Stimulated activated naive CD4-positive, alpha-beta T cell treated with Interleukin-2 at 50 U/mL for 16 hours (primary cell): ENCODE measurements around the gene ST3GAL2.
"Not testable (repeated sequence)": the region's sequence is repeated elsewhere in the genome, so short reads cannot be mapped to it uniquely, and the experiment has no call there.

Experiments used
- DNase-seq: peaks from one replicate; lab custom pipeline; 2025; lab: John Stamatoyannopoulos, UW

ST3GAL2 gene

GRCh38 chr16:70386289-70386986 is 52.5 kb downstream of the ST3GAL2 start:
- not testable (repeated sequence) for DNase-seq

GRCh38 chr16:70383421-70383960 is 55.4 kb downstream of the ST3GAL2 start:
- DNase-seq = no peak

DNA sequence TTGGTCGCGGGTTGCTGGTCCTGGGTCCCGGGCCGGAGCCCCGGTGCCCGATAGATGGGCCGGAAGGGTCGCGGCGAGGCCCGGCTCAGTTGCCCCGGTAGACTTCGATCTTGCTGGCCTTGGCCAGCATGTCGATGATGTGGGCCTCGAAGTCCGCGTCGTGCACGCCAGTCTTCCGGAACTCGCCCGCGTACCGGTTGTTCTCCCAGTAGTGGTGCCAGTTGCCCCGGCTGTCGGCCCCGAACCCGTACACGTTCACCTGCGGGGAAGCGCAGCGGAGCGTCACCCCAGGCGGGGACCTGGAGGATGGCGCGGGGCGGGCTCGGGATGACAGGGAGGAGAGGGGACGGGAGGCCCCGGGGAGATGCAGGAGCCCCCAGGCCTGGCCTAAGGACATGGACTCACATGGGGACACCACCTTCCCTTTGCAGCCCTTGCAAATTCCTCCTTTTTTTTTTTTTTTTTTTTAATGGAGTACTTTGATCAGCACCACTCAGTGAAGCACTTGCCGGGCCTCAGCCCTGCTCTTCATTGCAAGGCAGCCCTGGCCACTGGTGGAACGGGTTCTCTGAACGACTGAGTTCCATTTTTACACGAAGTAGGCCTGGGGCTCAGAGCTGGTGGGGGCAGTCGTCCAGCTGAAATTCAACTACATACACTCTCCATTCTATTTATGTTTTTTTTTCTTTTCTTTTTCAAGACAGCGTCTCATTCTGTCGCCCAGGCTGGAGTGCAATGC is 57.1 kb downstream of the ST3GAL2 start:
- DNase-seq = no peak

- DNase-seq = peak; percentile 96
These were observed 57.8 kb downstream of the ST3GAL2 start for GRCh38 chr16:70380919-70381603.

GRCh38 chr16:70380248-70380918 is 58.5 kb downstream of the ST3GAL2 start:
- peak; percentile 84 for DNase-seq

DNA sequence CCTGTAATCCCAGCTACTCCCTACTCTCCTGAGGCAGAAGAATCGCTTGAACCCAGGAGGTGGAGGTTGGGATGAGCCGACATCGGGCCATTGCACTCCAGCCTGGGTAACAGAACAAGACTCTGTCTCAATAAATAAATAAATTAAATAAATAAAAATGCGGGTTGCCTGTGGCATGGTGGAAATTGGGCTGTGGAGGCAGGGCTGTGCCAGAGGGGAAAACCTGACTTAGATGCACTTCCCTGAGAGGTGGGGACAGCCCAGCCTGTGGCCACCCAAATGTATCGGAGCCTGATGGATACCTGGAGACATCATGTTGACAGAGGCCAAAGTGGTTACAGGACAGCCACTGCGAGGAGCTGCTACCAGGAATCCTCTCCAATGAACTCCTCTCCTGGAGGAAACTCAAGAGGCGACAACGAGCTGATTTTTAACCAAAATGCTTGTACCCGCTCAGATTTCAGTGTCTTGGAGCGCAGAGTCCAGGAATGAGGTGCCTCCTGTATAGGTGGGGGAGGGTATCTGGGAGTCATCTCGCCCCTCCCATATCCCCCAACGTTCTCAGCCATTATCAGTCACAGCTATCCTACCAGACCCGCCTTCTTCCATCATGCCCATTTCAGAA is 59.9 kb downstream of the ST3GAL2 start:
- no peak for DNase-seq

DNA sequence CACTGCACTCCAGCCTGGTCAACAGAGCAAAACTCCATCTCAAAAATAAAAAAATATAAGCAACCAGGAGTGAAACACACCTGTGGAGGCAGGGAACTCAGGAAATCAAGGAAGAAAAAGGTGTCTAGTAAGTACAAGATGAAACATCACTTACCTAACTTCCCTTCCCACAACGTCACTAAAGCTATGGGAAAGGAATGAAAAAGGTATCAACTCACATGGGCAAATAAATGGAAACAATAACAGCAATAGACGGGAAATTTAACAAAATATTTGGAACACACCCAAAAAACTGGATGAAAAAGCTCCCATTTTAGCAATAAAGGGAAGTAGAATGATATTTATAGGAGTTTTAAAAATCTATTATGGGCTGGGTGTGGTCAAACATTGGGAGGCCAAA is 61.1 kb downstream of the ST3GAL2 start:
- DNase-seq = no peak

DNA sequence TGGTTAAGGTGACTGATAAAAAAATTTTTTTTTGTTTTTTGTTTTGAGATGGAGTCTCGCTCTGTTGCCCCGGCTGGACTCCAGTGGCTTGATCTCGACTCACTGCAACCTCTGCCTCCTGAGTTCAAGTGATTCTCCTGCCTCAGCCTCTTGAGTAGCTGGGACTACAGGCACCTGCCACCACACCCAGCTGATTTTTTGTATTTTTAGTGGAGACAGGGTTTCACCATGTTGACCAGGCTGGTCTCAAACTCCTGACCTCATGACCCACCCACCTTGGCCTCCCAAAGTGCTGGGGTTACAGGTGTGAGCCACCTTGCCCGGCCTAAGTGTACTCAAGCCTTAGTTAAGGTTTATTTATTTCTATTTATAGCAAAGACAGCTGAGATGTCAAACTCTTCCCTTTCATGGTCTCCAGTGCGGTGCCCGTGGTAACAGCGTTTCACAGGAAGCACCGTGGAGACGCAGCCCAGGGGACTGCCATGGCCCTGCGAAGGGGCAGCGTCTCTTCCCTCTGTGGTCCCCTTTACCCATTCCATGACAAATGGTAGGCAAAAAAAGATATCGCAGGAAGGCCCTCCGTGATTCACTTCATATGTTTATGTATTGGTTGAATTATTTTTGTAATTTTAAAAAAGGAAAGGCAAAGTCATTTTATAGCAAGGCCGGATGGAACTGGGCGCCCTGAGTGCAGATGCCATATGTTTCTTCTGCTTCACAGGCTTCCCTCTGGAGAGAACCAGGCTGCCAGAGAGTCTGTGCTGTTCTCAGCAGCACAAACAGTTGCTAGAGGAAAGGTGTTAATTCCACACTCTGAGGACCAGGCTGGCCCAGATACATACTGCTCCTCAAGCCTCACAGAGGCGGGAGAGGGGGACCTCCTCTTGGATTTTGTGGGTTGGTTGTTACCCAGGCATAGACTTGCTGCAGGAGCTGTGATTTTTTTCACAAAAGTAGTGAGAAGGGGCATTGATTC is 63.0 kb downstream of the ST3GAL2 start:
- DNase-seq = no peak

DNA sequence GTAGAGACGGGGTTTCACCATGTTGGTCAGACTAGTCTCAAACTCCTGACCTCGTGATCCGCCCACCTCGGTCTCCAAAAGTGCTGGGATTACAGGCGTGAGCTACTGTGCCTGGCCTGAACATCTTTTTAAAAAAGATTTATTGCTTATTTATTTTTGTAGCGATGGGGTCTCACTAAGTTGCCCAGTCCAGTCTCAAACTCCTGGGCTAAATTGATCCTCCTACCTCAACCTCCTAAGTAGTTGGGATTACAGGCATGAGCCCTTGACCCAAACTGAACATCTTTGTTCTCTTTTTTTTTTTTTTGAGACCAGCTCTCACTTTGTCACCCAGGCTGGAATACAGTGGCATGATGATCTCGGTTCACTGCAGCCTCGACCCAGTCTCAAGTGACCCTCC is 64.7 kb downstream of the ST3GAL2 start:
- DNase-seq = no peak

DNA sequence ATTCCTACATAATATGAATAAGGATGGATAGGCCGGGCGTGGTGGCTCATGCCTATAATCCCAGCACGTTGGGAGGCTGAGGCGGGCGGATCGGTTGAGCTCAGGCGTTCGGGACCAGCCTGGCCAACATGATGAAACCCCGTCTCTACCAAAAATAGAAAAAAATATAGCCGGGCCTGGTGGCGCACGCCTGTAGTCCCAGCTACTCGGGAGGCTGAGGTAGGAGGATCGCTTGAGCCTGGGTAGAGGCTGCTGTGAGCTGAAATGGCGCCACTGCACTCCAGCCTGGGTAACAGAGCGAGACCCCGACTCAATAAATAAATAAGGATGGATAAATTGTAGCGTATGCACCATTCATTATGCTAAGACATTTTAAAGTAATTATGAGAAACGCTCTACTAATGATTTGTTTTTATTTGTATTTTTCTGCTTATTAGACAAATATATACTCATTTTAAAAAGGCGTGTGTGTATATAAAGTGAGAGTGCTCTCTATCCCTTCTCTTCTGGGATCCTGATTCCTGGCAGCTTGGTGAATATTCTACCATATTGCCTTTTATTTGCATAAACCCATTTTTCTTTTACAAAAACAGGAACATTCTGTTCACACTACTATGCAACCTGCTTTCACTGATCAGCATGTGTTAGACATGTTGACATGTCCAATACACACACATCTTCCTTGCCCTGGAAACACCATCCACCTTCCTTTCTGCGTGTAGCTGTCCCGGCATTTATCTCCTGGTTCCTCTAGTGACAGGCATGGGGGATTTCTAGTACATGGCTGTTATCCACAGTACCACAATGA is 65.8 kb downstream of the ST3GAL2 start:
- DNase-seq = no peak

- DNase-seq = no peak
These were observed 68.0 kb downstream of the ST3GAL2 start for GRCh38 chr16:70370924-70371323.

- peak; percentile 6 for DNase-seq
These were observed 68.8 kb downstream of the ST3GAL2 start for GRCh38 chr16:70370145-70370544.

GRCh38 chr16:70364399-70364798 is 74.5 kb downstream of the ST3GAL2 start:
- DNase-seq = no peak

GRCh38 chr16:70359552-70359951 is 79.3 kb downstream of the ST3GAL2 start:
- DNase-seq = no peak

DNA sequence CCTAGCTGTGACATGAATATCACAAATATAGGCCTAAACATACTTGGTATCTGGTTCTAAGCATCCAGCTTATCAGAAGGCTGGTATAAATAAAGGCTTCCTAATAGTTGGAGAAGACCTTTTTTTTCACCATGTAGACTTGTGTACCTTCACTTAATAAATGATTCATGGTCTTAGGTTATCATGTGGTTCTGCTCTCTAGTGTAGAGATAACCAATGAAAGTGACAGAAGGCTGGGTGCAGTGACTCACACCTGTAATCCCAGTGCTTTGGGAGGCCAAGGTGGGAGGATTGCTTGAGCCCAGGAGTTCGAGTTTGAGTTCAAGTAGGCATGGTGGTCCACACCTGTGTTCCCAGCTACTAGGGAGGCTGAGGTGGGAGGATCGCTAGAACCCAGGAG is 89.1 kb downstream of the ST3GAL2 start:
- DNase-seq = no peak

GRCh38 chr16:70348991-70349390 is 89.9 kb downstream of the ST3GAL2 start:
- no peak for DNase-seq

DNA sequence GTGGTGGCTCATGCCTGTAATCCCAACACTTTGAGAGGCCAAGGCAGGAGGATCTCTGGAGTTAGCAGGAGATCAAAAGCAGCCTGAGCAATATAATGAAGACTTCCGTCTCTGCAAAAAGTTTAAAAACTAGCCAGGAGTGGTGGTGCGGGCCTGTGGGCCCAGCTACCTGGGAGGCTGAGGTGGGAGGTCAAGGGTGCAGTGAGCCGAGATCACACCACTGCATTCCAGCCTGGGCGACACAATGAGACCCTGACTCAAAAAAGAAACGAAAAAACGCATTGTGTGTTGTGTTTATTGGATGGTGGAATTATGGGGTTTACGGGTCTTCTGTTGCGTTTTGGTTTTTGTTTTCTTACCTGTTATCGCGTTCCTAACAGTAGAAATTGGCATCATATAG is 93.1 kb downstream of the ST3GAL2 start:
- DNase-seq = no peak

- DNase-seq = no peak
These were observed 96.9 kb downstream of the ST3GAL2 start for GRCh38 chr16:70342016-70342415.

DNA sequence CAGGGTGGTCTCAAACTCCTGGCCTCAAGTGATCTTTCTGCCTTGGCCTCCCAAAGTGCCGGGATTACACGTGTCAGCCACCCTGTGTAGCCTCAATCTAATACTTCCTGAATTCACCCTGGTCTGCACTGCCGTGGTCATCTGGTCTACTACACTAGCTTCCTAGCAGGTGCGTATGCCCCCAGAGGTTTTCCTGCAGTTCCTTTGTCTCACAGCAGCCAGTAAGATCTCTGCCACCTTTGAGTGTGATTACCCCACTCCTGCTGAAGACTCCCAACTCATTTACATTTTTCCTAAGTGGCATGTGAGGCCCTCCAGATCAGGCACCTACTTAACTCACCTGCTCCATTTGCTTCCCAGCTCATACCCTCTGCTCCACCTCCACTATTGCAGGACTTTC is 97.3 kb downstream of the ST3GAL2 start:
- no peak for DNase-seq

DNA sequence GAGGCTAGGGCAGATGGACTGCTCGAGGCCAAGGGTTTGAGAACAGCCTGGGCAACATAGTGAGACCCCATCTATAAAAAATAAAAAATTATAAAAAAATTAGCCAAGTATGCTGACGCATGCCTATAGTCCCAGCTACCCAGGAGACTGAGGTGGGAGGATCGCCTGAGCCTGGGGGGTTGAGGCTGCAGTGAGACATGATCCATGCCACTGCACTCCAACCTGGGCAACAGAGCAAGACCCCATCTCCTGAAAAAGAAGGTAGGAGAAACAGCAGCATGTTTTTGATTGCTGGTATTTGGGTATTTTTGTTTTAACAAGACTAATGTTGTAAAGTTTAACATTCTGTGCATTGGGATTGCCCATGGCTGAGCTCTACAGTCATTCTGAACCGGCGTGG is 101.1 kb downstream of the ST3GAL2 start:
- DNase-seq = no peak
